OCI-LY7 (cell line): ENCODE results near the gene SLC16A8. TPM values are rescaled to one million over a fixed set of nuclear protein-coding genes. Genes with fewer than 3 reads are reported as not detected.
A peak's percentile ranks its signal among the peaks of the same experiment; 100 is the strongest.

ENCODE experiments used
- BruUV-seq: library from RNA; stranded (reverse); fragments of 400-500 nt; replicated peaks from 2 replicates; lab custom pipeline; 2021; lab: Mats Ljungman, UMichigan
- CTCF ChIA-PET: fragments of 300-600 bp; sonication (Branson Sonifier 250); formaldehyde crosslinking; loops from one replicate; lab custom pipeline; 2022; ENCODE audit warnings: antibody characterized with exemption; ENCODE audit not compliant: unreplicated experiment; lab: Charles Lee
- POLR2A ChIA-PET: fragments of 300-600 bp; sonication (Branson Sonifier 250); formaldehyde crosslinking; loops from one replicate; lab custom pipeline; 2022; ENCODE audit warnings: antibody characterized with exemption; lab: Charles Lee
- DNase-seq: peaks from one replicate; pipeline ENCODE4 v3.0.0-alpha.2; 2015; ENCODE audit warnings: low spot score
- H2AFZ ChIP-seq: fragments of 200-600 bp; sonication (generic), shearing (Covaris generic); 2 replicates; pipeline ENCODE4 v1.6.1; 2014; ENCODE audit warnings: mild to moderate bottlenecking, antibody characterized with exemption, low read length, moderate library complexity
- H3K27ac ChIP-seq: fragments of 200-600 bp; sonication (generic); 2 replicates; pipeline ENCODE4 v1.5.1; 2014; ENCODE audit warnings: mixed run types, low read depth, mild to moderate bottlenecking, moderate library complexity, low read length, inconsistent platforms; ENCODE audit not compliant: poor library complexity, severe bottlenecking
- H3K36me3 ChIP-seq: fragments of 200-600 bp; sonication (generic); 2 replicates; pipeline ENCODE4 v1.6.1; 2014; ENCODE audit warnings: mild to moderate bottlenecking, antibody characterized with exemption, low read length, moderate library complexity, mixed read lengths; ENCODE audit not compliant: insufficient read depth
- H3K4me1 ChIP-seq: fragments of 200-600 bp; sonication (generic); 2 replicates; pipeline ENCODE4 v1.5.1; 2014; ENCODE audit warnings: mild to moderate bottlenecking, low read length; ENCODE audit not compliant: insufficient read depth, poor library complexity, severe bottlenecking
- H3K4me2 ChIP-seq: fragments of 200-600 bp; sonication (generic); 2 replicates; pipeline ENCODE4 v1.6.1; 2014; ENCODE audit warnings: mild to moderate bottlenecking, low read length
- H3K4me3 ChIP-seq: fragments of 200-600 bp; sonication (generic); 2 replicates; pipeline ENCODE4 v1.5.1; 2014; ENCODE audit warnings: mild to moderate bottlenecking, low read depth, low read length; ENCODE audit not compliant: poor library complexity, severe bottlenecking
- H3K79me2 ChIP-seq: fragments of 200-600 bp; sonication (generic); 2 replicates; pipeline ENCODE4 v1.6.1; 2016; ENCODE audit warnings: low read depth, mild to moderate bottlenecking, low read length, moderate library complexity, mixed read lengths; ENCODE audit not compliant: insufficient read depth
- H3K9me2 ChIP-seq: fragments of 200-600 bp; sonication (generic); 2 replicates; pipeline ENCODE4 v1.6.1; 2016; ENCODE audit warnings: mild to moderate bottlenecking, low read length, mixed read lengths; ENCODE audit not compliant: insufficient read depth
- H3K9me3 ChIP-seq: fragments of 200-600 bp; sonication (generic); 2 replicates; pipeline ENCODE4 v1.6.1; 2014; ENCODE audit warnings: mild to moderate bottlenecking, mixed run types, low read length, mixed read lengths
- H4K20me1 ChIP-seq: fragments of 200-600 bp; sonication (generic); 2 replicates; pipeline ENCODE4 v1.6.1; 2014; ENCODE audit warnings: mild to moderate bottlenecking, antibody characterized with exemption, low read length, moderate library complexity, mixed read lengths; ENCODE audit not compliant: insufficient read depth
- CTCF ChIP-seq: fragments of 200-600 bp; sonication (generic); conservative IDR thresholded peaks from 2 replicates; pipeline ENCODE4 v1.5.1; 2014; ENCODE audit warnings: mild to moderate bottlenecking, antibody characterized with exemption, low read length, moderate library complexity, mixed read lengths
- EZH2phosphoT487 ChIP-seq: fragments of 200-600 bp; sonication (generic); IDR thresholded peaks from 2 replicates; pipeline ENCODE4 v1.6.1; 2018; ENCODE audit warnings: low read depth, borderline replicate concordance, mild to moderate bottlenecking, mixed run types, antibody characterized with exemption, low read length, moderate library complexity, mixed read lengths
- intact Hi-C: fragments of 100-400 bp; cut with micrococcal nuclease; formaldehyde crosslinking; loops from one replicate; pipeline ENCODE4 v1.10.0; 2022; ENCODE audit not compliant: unreplicated experiment
- total RNA-seq, 2 experiments: library from RNA; depleted of rRNA in 1 of 2; stranded (reverse); fragments of >200 nt in 1 of 2; shearing (Covaris generic) in 1 of 2; gene quantifications; 2 replicates each; pipeline ENCODE4 v1.2.3, GENCODE V29; 2014 to 2022

SLC16A8 gene
- total RNA-seq, 2 experiments from 2014 or later, result not detected

DNA sequence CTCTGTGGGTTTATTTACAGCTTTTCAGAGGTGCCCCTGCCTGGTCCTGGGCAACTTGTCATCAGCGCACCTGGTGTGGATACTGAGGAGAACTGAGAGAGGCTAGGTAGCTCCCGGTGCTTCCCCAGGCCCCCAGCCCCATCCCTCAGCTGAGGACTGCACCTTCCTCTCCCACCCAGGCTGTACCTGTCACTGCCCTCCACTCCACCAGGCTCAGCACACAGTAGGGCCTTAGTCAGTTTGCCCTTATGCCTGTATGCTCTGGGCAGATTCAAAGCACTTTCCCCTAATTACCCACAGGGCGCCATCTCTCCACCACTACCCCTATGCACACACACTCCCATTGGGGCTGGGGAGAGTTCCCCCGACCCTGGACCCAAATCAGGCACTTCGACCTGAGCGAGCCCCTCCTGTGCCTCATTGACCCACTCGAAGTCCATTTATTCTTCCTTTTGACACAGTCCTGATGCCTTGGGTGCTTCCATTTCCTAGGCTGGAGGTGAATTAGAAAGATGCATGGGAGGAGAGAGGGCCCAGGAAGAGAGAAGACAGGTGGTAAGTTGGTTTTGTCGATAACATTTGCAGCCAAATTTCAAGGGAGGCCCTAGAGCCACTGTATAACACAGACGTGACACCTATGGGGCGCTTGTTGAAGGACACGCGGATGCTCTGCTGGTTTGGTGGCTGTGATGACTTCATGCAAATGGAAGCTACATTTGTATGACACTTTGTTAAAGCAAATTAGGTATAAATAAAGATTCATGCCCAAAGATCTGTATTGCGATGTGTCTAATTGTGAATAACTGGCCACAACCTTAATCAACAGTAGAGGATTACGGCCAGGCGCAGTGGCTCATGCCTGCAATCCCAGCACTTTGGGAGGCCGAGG lies 40.6 kb downstream of the SLC16A8 start:
- H3K9me2 ChIP-seq, result no peaks in the 10 kb centered on the region
- DNase-seq, result peak; percentile 12
- no peaks in the 10 kb centered on the region for H3K9me3 ChIP-seq
- TF ChIP-seq CTCF (no peak), EZH2phosphoT487 (no peak)
- no peak overlapping the region for H3K4me3 ChIP-seq
- POLR2A ChIA-PET, result no interaction called here
- CTCF ChIA-PET, result no interaction called here
- H3K4me2 ChIP-seq, result no peak overlapping the region
- no peaks in the 10 kb centered on the region for H4K20me1 ChIP-seq
- BruUV-seq, result no TSS peak
- no peak overlapping the region for H2AFZ ChIP-seq
- no peaks in the 10 kb centered on the region for H3K79me2 ChIP-seq
- H3K4me1 ChIP-seq, result no peaks in the 10 kb centered on the region
- intact Hi-C loops, result no loop called here
- no peak overlapping the region for H3K27ac ChIP-seq
- H3K36me3 ChIP-seq, result no peaks in the 10 kb centered on the region

GRCh38 chr22:38042488-38042790 lies 41.5 kb downstream of the SLC16A8 start:
- H3K79me2 ChIP-seq, result no peaks in the 10 kb centered on the region
- intact Hi-C loops, result no loop called here
- no peak overlapping the region for H2AFZ ChIP-seq
- no TSS peak for BruUV-seq
- ChIA-PET POLR2A (no interaction called here), CTCF (no interaction called here)
- TF ChIP-seq CTCF (no peak), EZH2phosphoT487 (no peak)
- no peak overlapping the region for H3K27ac ChIP-seq
- H4K20me1 ChIP-seq, result no peaks in the 10 kb centered on the region
- H3K9me2 ChIP-seq, result no peaks in the 10 kb centered on the region
- H3K4me3 ChIP-seq, result no peak overlapping the region
- no peaks in the 10 kb centered on the region for H3K36me3 ChIP-seq
- H3K9me3 ChIP-seq, result no peaks in the 10 kb centered on the region
- H3K4me2 ChIP-seq, result no peak overlapping the region
- no peak for DNase-seq
- H3K4me1 ChIP-seq, result no peaks in the 10 kb centered on the region

- intact Hi-C loops, result no loop called here
- Histone ChIP-seq H3K4me1 (no peaks in the 10 kb centered on the region), H3K4me3 (no peak overlapping the region), H3K36me3 (no peaks in the 10 kb centered on the region), H3K9me2 (no peaks in the 10 kb centered on the region), H3K27ac (no peak overlapping the region), H3K79me2 (no peaks in the 10 kb centered on the region), H2AFZ (no peak overlapping the region), H4K20me1 (no peaks in the 10 kb centered on the region), H3K4me2 (no peak overlapping the region), H3K9me3 (no peaks in the 10 kb centered on the region)
- BruUV-seq, result no TSS peak
- POLR2A ChIA-PET, result no interaction called here
- TF ChIP-seq EZH2phosphoT487, result no peak
- TF ChIP-seq CTCF, result no peak
- no peak for DNase-seq
- CTCF ChIA-PET, result no interaction called here
These were observed 42.1 kb downstream of the SLC16A8 start for GRCh38 chr22:38041760-38042487.
